GM18498 (cell line): ENCODE data around the gene SEC31A.
"Not testable (repeated sequence)": the region's sequence is repeated elsewhere in the genome, so short reads cannot be mapped to it uniquely, and the experiment has no call there.

ENCODE experiments used
- ATAC-seq: cut with Tn5 transposase; IDR thresholded peaks from one replicate; pipeline ENCODE4 v1.9.1; 2021; ENCODE audit warnings: mild to moderate bottlenecking, moderate library complexity; ENCODE audit not compliant: unreplicated experiment

SEC31A gene

GRCh38 chr4:82850684-82851083, 40.3 kb downstream of the SEC31A start:
- ATAC-seq = no peak

GRCh38 chr4:82848706-82849105, 42.2 kb downstream of the SEC31A start:
- ATAC-seq = no peak

GRCh38 chr4:82842593-82842992, 48.4 kb downstream of the SEC31A start:
- ATAC-seq = no peak

- no peak for ATAC-seq
Measured at GRCh38 chr4:82839624-82840023, 51.3 kb downstream of the SEC31A start.

- ATAC-seq = no peak
Measured at GRCh38 chr4:82833696-82834313, 57.1 kb downstream of the SEC31A start.

- ATAC-seq = not testable (repeated sequence)
Measured at GRCh38 chr4:82833060-82833459, 57.9 kb downstream of the SEC31A start.

GRCh38 chr4:82825425-82825824, 65.5 kb downstream of the SEC31A start:
- no peak for ATAC-seq

- ATAC-seq = no peak
Measured at GRCh38 chr4:82823062-82823461, 67.9 kb downstream of the SEC31A start.

GRCh38 chr4:82820689-82821088, 70.3 kb downstream of the SEC31A start:
- ATAC-seq = no peak

- peak; percentile 71 for ATAC-seq
Measured at GRCh38 chr4:82818664-82819662, 72.0 kb downstream of the SEC31A start.

- not testable (repeated sequence) for ATAC-seq
Measured at GRCh38 chr4:82816874-82817273, 74.1 kb downstream of the SEC31A start.

GRCh38 chr4:82814034-82814433, 76.9 kb downstream of the SEC31A start:
- ATAC-seq = no peak

- ATAC-seq = no peak
Measured at GRCh38 chr4:82811838-82812341, 79.1 kb downstream of the SEC31A start.

GRCh38 chr4:82811392-82811791, 79.6 kb downstream of the SEC31A start:
- no peak for ATAC-seq

- no peak for ATAC-seq
Measured at GRCh38 chr4:82810176-82810575, 80.8 kb downstream of the SEC31A start.

- no peak for ATAC-seq
Measured at GRCh38 chr4:82809619-82810018, 81.3 kb downstream of the SEC31A start.

GRCh38 chr4:82803746-82804145, 87.2 kb downstream of the SEC31A start:
- no peak for ATAC-seq

- no peak for ATAC-seq
Measured at GRCh38 chr4:82802911-82803310, 88.0 kb downstream of the SEC31A start.

GRCh38 chr4:82801910-82802521, 88.9 kb downstream of the SEC31A start:
- no peak for ATAC-seq

- ATAC-seq = peak; percentile 35
Measured at GRCh38 chr4:82799006-82799881, 91.7 kb downstream of the SEC31A start.
